Measurements from ENCODE around the gene CDK11B.
A peak's percentile ranks its signal among the peaks of the same experiment; 100 is the strongest.

DNA sequence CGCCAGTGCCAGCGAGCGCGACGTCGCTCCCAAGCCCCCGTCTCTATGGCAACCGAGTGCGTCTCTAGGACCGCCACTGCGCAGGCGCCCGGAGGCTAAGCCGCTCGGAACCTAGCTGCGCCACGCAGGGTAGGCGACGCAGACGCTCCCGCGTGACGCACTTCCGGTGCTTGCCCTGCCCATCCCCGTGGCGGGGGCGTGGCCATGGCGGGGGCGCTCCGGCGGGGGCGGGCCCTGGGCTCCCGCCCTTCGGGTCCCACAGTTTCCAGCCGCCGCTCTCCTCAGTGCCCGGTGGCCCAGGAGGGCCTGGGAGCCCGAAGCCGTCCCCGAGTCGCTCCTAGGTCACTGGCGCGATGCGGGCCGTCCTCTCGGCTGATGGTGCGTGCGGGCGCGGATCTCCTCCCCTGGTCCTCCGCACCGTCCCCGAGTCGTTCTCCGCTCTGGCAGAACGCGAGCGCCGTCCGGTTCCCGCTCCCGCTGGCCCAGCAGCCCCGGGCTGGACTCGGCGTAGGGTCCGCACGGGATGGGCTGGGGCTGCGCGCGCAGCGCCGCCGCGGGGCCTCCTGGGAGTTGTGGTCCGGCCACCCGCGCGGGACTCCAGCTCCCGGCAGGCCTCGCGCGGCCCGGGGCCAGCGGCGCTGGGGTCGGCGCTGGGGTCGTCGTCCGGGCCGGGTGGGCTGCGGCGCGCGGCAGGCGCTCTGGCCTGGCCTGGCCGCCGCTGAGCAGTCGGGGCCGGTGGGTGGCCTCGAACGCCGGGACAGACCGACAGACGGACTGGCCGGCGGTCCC, 43.4 kb downstream of the CDK11B start, which contains the start of gene MIB2:
- TF ChIP-seq, protein P1, sequence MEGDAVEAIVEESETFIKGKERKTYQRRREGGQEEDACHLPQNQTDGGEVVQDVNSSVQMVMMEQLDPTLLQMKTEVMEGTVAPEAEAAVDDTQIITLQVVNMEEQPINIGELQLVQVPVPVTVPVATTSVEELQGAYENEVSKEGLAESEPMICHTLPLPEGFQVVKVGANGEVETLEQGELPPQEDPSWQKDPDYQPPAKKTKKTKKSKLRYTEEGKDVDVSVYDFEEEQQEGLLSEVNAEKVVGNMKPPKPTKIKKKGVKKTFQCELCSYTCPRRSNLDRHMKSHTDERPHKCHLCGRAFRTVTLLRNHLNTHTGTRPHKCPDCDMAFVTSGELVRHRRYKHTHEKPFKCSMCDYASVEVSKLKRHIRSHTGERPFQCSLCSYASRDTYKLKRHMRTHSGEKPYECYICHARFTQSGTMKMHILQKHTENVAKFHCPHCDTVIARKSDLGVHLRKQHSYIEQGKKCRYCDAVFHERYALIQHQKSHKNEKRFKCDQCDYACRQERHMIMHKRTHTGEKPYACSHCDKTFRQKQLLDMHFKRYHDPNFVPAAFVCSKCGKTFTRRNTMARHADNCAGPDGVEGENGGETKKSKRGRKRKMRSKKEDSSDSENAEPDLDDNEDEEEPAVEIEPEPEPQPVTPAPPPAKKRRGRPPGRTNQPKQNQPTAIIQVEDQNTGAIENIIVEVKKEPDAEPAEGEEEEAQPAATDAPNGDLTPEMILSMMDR (IDR thresholded peaks at IDR 0.05) = no peak
- TF ChIP-seq POLR2A (IDR thresholded peaks at IDR 0.05; ENCODE audit: low read depth) (peak; percentile 71), POLR2AphosphoS5 (IDR thresholded peaks at IDR 0.05) (peak; percentile 92 to 94)

Data from esophagus muscularis mucosa (tissue), 3 donors.